B cell (primary cell): ENCODE results near the gene METAP2. TPM values are rescaled to one million over a fixed set of nuclear protein-coding genes. Genes with fewer than 3 reads are reported as not detected.
"Not testable (repeated sequence)": the region's sequence is repeated elsewhere in the genome, so short reads cannot be mapped to it uniquely, and the experiment has no call there.

Experiments used
- ATAC-seq: fragments of 200-7000 bp; cut with Tn5 transposase; one replicate; pipeline ENCODE4 v1.10.0; 2021; ENCODE audit warnings: low read depth, mild to moderate bottlenecking, moderate number of reproducible peaks, moderate library complexity
- CTCF ChIA-PET: fragments of 350-600 bp; sonication (Branson Sonifier 250); formaldehyde crosslinking; loops from one replicate; lab custom pipeline; 2021; ENCODE audit warnings: antibody characterized with exemption, inconsistent platforms; lab: Charles Lee
- POLR2A ChIA-PET: fragments of 350-600 bp; sonication (Branson Sonifier 250); formaldehyde crosslinking; loops from one replicate; lab custom pipeline; 2021; ENCODE audit warnings: antibody characterized with exemption; lab: Charles Lee
- DNase-seq: peaks from one replicate; pipeline ENCODE4 v3.0.0; 2013
- H2AFZ ChIP-seq: 2 replicates; pipeline ENCODE4 v1.6.1; 2012; ENCODE audit warnings: mild to moderate bottlenecking, low read depth, low read length; ENCODE audit not compliant: insufficient read depth, poor library complexity, severe bottlenecking
- H3K27ac ChIP-seq, 2 donors: 1 replicate in 1 of 2; 2 replicates in 1 of 2; pipeline ENCODE4 v1.5.1; 2012 to 2013; ENCODE audit warnings: low read length in 2 of 2, mild to moderate bottlenecking in 2 of 2, moderate library complexity in 1 of 2
- H3K27me3 ChIP-seq, 4 experiments: fragments of 200-600 bp in 1 of 4; sonication (generic) in 1 of 4; replicated peaks in 1 of 4; 1 replicate in 2 of 4; 2 replicates in 2 of 4; pipeline versions ENCODE4 v1.6.1 to v1.7.0; 2013 to 2016; ENCODE audit warnings: low read length in 3 of 4, mild to moderate bottlenecking in 2 of 4, mixed read lengths in 1 of 4, moderate library complexity in 1 of 4; ENCODE audit not compliant: insufficient read depth in 4 of 4, control insufficient read depth in 3 of 4; ENCODE audit errors: control extremely low read depth in 1 of 4
- H3K36me3 ChIP-seq, 2 experiments: replicated peaks in 1 of 2; 1 replicate in 1 of 2; 2 replicates in 1 of 2; pipeline versions ENCODE4 v1.6.1 to v1.7.1; 2013; ENCODE audit warnings: low read length in 1 of 2; ENCODE audit not compliant: insufficient read depth in 2 of 2, control insufficient read depth in 1 of 2; ENCODE audit errors: control extremely low read depth in 1 of 2, extremely low read depth in 1 of 2
- H3K4me1 ChIP-seq, 2 donors: fragments of 200-600 bp in 1 of 2; sonication (generic) in 1 of 2; 1 replicate in 1 of 2; 2 replicates in 1 of 2; pipeline versions ENCODE4 v1.5.1 to v1.6.1; 2013 to 2017; ENCODE audit warnings: low read length in 2 of 2; ENCODE audit not compliant: control insufficient read depth in 2 of 2, insufficient read depth in 2 of 2
- H3K4me2 ChIP-seq: replicated peaks from 2 replicates; pipeline ENCODE3; 2012; ENCODE audit warnings: mild to moderate bottlenecking, low read depth, low read length; ENCODE audit not compliant: poor library complexity, severe bottlenecking
- H3K4me3 ChIP-seq, 5 experiments: fragments of 200-600 bp in 1 of 5; sonication (generic) in 1 of 5; 1 replicate in 3 of 5; 2 replicates in 2 of 5; pipeline versions ENCODE4 v1.5.1 to v1.7.0; 2011 to 2016; ENCODE audit warnings: low read length in 4 of 5, mild to moderate bottlenecking in 4 of 5, low read depth in 2 of 5, control low read depth in 1 of 5, moderate library complexity in 1 of 5; ENCODE audit not compliant: insufficient read depth in 1 of 5; ENCODE audit errors: control extremely low read depth in 1 of 5, extremely low read depth in 1 of 5
- H3K79me2 ChIP-seq: fragments of 200-600 bp; sonication (generic); one replicate; pipeline ENCODE4 v1.6.0; 2016; ENCODE audit warnings: low read length; ENCODE audit not compliant: control insufficient read depth, insufficient read depth
- H3K9ac ChIP-seq: fragments of 200-600 bp; sonication (generic); 2 replicates; pipeline ENCODE4 v1.6.1; 2017; ENCODE audit warnings: mild to moderate bottlenecking, low read length, moderate library complexity
- H3K9me3 ChIP-seq, 3 donors: one replicate each; pipeline versions ENCODE4 v1.6.1 to v1.7.1; 2013; ENCODE audit warnings: low read length in 2 of 3; ENCODE audit not compliant: control insufficient read depth in 2 of 3, insufficient read depth in 1 of 3; ENCODE audit errors: control extremely low read depth in 1 of 3
- H4K20me1 ChIP-seq: 2 replicates; pipeline ENCODE4 v1.6.0; 2012; ENCODE audit warnings: mild to moderate bottlenecking, low read length; ENCODE audit not compliant: insufficient read depth, control insufficient read depth, poor library complexity, severe bottlenecking
- H3K27ac Mint-ChIP-seq: one replicate; pipeline ENCODE4 v1.8.0; 2021; ENCODE audit warnings: mixed read lengths
- H3K27me3 Mint-ChIP-seq: one replicate; pipeline ENCODE4 v1.8.0; 2021; ENCODE audit warnings: mixed read lengths
- H3K4me1 Mint-ChIP-seq: one replicate; pipeline ENCODE4 v1.8.0; 2021; ENCODE audit warnings: mixed read lengths
- H3K4me3 Mint-ChIP-seq: one replicate; pipeline ENCODE4 v1.8.0; 2021; ENCODE audit warnings: mixed read lengths
- H3K9me3 Mint-ChIP-seq: one replicate; pipeline ENCODE4 v1.8.0; 2022; ENCODE audit warnings: mixed read lengths; ENCODE audit not compliant: insufficient read depth
- EZH2 ChIP-seq: IDR thresholded peaks from 2 replicates; pipeline ENCODE4 v1.6.1; 2012; ENCODE audit warnings: borderline replicate concordance, low read depth, mild to moderate bottlenecking, moderate library complexity, low read length; ENCODE audit not compliant: insufficient read depth, poor library complexity, severe bottlenecking
- WGBS: methylation state at CpG from one replicate; pipeline ENCODE4 v1.1.5; 2013; ENCODE audit warnings: missing lambda C conversion rate; ENCODE audit not compliant: insufficient coverage; 5-methylcytosine and 5-hydroxymethylcytosine counted together
- intact Hi-C: fragments of 100-400 bp; cut with micrococcal nuclease; formaldehyde crosslinking; loops from one replicate; pipeline ENCODE4 v1.10.0; 2022
- polyA plus RNA-seq: library from polyadenylated mRNA; depleted of rRNA; stranded (reverse); fragments of >200 nt; gene quantifications from 2 replicates; pipeline ENCODE4 v1.2.3, GENCODE V29; 2012
- total RNA-seq, 2 donors: library from RNA; stranded (reverse); fragments of 120-200 nt in 1 of 2; gene quantifications; 1 replicate in 1 of 2; 2 replicates in 1 of 2; pipeline versions ENCODE4 v1.2.3 to v1.2.4, GENCODE V29; 2013 to 2022
- TF ChIP-seq, protein P1 (sequence below): fragments of 200-600 bp; IDR thresholded peaks from one replicate; pipeline ENCODE4 v1.8.0; 2022; ENCODE audit warnings: antibody characterized with exemption, mild to moderate bottlenecking

The METAP2 gene
- total and polyA plus RNA-seq, 2 donors (not counting 1 experiment from before 2014, with no cell fraction given), result 15.3 to 49.9 TPM

DNA sequence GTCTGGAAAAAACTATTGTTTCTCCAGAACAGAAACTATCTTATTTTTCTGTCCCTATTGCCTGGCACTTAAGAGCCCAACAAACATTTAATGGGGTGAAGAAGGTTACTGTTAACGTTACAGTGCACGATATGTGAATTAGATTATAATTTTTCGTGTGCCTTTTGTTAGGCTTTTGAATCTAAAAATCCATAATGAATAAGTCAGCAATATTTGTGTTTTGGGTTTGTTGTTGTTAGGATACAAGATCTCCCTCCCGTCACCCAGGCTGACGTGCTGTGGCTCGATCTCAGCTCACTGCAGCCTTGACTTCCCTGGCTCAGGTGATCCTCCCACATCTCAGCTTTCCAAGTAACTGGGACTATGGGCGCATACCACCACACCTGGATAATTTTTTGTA, 7.9 kb downstream of the METAP2 start:
- H4K20me1 ChIP-seq, result peaks cover 28% of the 10 kb centered on the region
- H3K4me2 ChIP-seq, result no peak overlapping the region
- H3K27ac ChIP-seq, result no peak overlapping the region
- no peak overlapping the region for H2AFZ ChIP-seq
- peaks cover 17 to 30% of the 10 kb centered on the region in 2 experiments for H3K36me3 ChIP-seq
- no peak for TF ChIP-seq EZH2
- TF ChIP-seq, protein P1, sequence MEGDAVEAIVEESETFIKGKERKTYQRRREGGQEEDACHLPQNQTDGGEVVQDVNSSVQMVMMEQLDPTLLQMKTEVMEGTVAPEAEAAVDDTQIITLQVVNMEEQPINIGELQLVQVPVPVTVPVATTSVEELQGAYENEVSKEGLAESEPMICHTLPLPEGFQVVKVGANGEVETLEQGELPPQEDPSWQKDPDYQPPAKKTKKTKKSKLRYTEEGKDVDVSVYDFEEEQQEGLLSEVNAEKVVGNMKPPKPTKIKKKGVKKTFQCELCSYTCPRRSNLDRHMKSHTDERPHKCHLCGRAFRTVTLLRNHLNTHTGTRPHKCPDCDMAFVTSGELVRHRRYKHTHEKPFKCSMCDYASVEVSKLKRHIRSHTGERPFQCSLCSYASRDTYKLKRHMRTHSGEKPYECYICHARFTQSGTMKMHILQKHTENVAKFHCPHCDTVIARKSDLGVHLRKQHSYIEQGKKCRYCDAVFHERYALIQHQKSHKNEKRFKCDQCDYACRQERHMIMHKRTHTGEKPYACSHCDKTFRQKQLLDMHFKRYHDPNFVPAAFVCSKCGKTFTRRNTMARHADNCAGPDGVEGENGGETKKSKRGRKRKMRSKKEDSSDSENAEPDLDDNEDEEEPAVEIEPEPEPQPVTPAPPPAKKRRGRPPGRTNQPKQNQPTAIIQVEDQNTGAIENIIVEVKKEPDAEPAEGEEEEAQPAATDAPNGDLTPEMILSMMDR, result no peak
- peak overlapping the region; percentile 61 for H3K27ac Mint-ChIP-seq
- ChIA-PET POLR2A (no interaction called here), CTCF (no interaction called here)
- WGBS, result no CpG with 5 or more reads among the region's 7 CpGs
- DNase-seq, result no peak
- intact Hi-C loops, result loop anchor here (10.0 kb wide), 1 partner anchor 197 kb away; no protein-coding TSS in a partner anchor
- no peak overlapping the region for H3K9ac ChIP-seq
- H3K27me3 Mint-ChIP-seq, result no peaks in the 10 kb centered on the region
- H3K9me3 Mint-ChIP-seq, result no peaks in the 10 kb centered on the region
- H3K4me3 ChIP-seq, result no peak overlapping the region
- H3K9me3 ChIP-seq, result no peaks in the 10 kb centered on the region
- H3K27me3 ChIP-seq, result no peaks in the 10 kb centered on the region
- peaks cover 44% of the 10 kb centered on the region for H3K79me2 ChIP-seq
- peaks cover 0 to 12% of the 10 kb centered on the region in 2 donors for H3K4me1 ChIP-seq
- peaks cover 39% of the 10 kb centered on the region for H3K4me1 Mint-ChIP-seq
- no peak overlapping the region for H3K4me3 Mint-ChIP-seq
- no peak for ATAC-seq

DNA sequence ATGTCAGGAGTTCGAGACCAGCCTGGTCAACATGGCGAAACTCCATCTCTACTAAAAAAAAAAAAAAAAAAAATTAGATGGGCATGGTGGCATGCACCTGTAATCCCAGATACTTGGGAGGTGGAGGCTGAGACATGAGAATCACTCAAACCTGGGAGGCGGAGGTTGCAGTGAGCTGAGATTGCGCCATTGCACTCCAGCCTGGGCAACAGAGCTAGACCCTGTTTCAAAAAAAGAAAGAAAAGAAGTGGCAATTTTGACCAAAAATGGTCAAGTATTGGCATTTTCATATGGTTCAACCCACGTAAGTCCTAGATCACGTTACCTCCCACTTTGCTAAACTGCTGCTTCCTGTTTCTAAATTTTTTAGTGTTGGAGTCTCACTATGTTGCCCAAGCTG, 8.6 kb downstream of the METAP2 start:
- H3K9me3 Mint-ChIP-seq, H3K9me3 ChIP-seq, DNase-seq, H3K9ac ChIP-seq, ATAC-seq, H3K27ac ChIP-seq, H3K27me3 Mint-ChIP-seq, CTCF ChIA-PET, H3K4me3 Mint-ChIP-seq, H3K4me2 ChIP-seq, H2AFZ ChIP-seq, H3K27me3 ChIP-seq, H3K27ac Mint-ChIP-seq, H3K4me3 ChIP-seq: not testable (repeated sequence)
- peaks cover 16 to 27% of the 10 kb centered on the region in 2 experiments for H3K36me3 ChIP-seq
- intact Hi-C loops, result loop anchor here (10.0 kb wide), 1 partner anchor 198 kb away; no protein-coding TSS in a partner anchor
- H3K4me1 ChIP-seq, result peaks cover 0 to 12% of the 10 kb centered on the region in 2 donors
- H4K20me1 ChIP-seq, result peaks cover 28% of the 10 kb centered on the region
- peaks cover 38% of the 10 kb centered on the region for H3K4me1 Mint-ChIP-seq
- 100% methylated on average over 2 of the region's 6 CpGs for WGBS
- H3K79me2 ChIP-seq, result peaks cover 38% of the 10 kb centered on the region
- POLR2A ChIA-PET, result interaction anchor here (0.7 kb wide), 1 partner anchor 89 kb away, joined by 11 read pairs; no protein-coding TSS in a partner anchor
